HepG2 (cell line): ENCODE results near the gene ZNF620. TPM values are rescaled to one million over a fixed set of nuclear protein-coding genes. Genes with fewer than 3 reads are reported as not detected.

Experiments used
- AKAP8 ChIP-seq: sonication (generic); formaldehyde crosslinking; IDR thresholded peaks from 2 replicates; pipeline ENCODE4 v1.5.1; 2020; ENCODE audit warnings: mild to moderate bottlenecking, missing genetic modification reagents
- ARNT2 ChIP-seq: sonication (generic); formaldehyde crosslinking; IDR thresholded peaks from 2 replicates; pipeline ENCODE4 v1.8.0; 2022; ENCODE audit warnings: mild to moderate bottlenecking, low read depth, missing genetic modification reagents, moderate library complexity
- GZF1 ChIP-seq: sonication (generic); formaldehyde crosslinking; IDR thresholded peaks from 2 replicates; pipeline ENCODE4 v1.5.1; 2020; ENCODE audit warnings: mild to moderate bottlenecking, missing genetic modification reagents
- HES4 ChIP-seq: sonication (generic); formaldehyde crosslinking; IDR thresholded peaks from 2 replicates; pipeline ENCODE4 v1.9.0; 2021; ENCODE audit warnings: mild to moderate bottlenecking, missing genetic modification reagents, borderline replicate concordance
- HINFP ChIP-seq: sonication (generic); formaldehyde crosslinking; IDR thresholded peaks from 2 replicates; pipeline ENCODE4 v1.4.0; 2020; ENCODE audit warnings: low read depth, mild to moderate bottlenecking, missing genetic modification reagents
- ISX ChIP-seq: sonication (generic); formaldehyde crosslinking; conservative IDR thresholded peaks from 2 replicates; pipeline ENCODE4 v1.5.0; 2020; ENCODE audit warnings: missing genetic modification reagents
- MAFF ChIP-seq: IDR thresholded peaks from 2 replicates; pipeline ENCODE4 v1.6.1; 2011; ENCODE audit warnings: low read depth, low read length, improper control_type of control experiment
- RFXAP ChIP-seq: sonication (generic); formaldehyde crosslinking; IDR thresholded peaks from 2 replicates; pipeline ENCODE4 v1.4.0; 2020; ENCODE audit warnings: missing genetic modification reagents, borderline replicate concordance
- SMAD1 ChIP-seq: sonication (generic); formaldehyde crosslinking; IDR thresholded peaks from 2 replicates; pipeline ENCODE4 v1.4.0; 2020; ENCODE audit warnings: missing genetic modification reagents, low read depth, mild to moderate bottlenecking, borderline replicate concordance
- TAF1 ChIP-seq: sonication (generic); formaldehyde crosslinking; IDR thresholded peaks from 2 replicates; pipeline ENCODE4 v1.4.0; 2020; ENCODE audit warnings: missing genetic modification reagents
- ZNF17 ChIP-seq: sonication (generic); formaldehyde crosslinking; IDR thresholded peaks from 2 replicates; pipeline ENCODE4 v1.5.0; 2020; ENCODE audit warnings: mild to moderate bottlenecking, missing genetic modification reagents
- ZNF644 ChIP-seq: IDR thresholded peaks from 2 replicates; pipeline ENCODE4 v1.6.1; 2016; ENCODE audit warnings: low read depth
- polyA plus RNA-seq, 8 experiments: library from polyadenylated mRNA; depleted of rRNA in 3 of 8; stranded (reverse) in 7 of 8; unstranded in 1 of 8; fragments of >200 nt; fragmentation: Illumina TruSeq in 4 of 8; extraction: Trizol in 4 of 8; gene quantifications; 2 replicates each; pipeline versions ENCODE4 v1.2.1 to v1.2.3, GENCODE V29; 2011 to 2016; ENCODE audit warnings: low read depth in 4 of 8, missing spikeins in 1 of 8, mixed read lengths in 1 of 8; ENCODE audit not compliant: insufficient read depth in 1 of 8
- total RNA-seq, 5 experiments: library from RNA; depleted of rRNA; stranded (reverse); fragments of >200 nt; fragmentation: Illumina TruSeq; extraction: Trizol; gene quantifications; 2 replicates each; pipeline ENCODE4 v1.2.3, GENCODE V29; 2016; ENCODE audit warnings: low read depth in 1 of 5
- TF ChIP-seq, protein P1 (sequence below): sonication (generic); formaldehyde crosslinking; IDR thresholded peaks from 2 replicates; pipeline ENCODE4 v1.4.0; 2020; ENCODE audit warnings: missing genetic modification reagents, mild to moderate bottlenecking, borderline replicate concordance
- TF ChIP-seq, protein P2 (sequence below): sonication (generic); formaldehyde crosslinking; IDR thresholded peaks from 2 replicates; pipeline ENCODE4 v1.5.1; 2020; ENCODE audit warnings: mild to moderate bottlenecking, missing genetic modification reagents
- TF ChIP-seq, protein P3 (sequence below): sonication (generic); formaldehyde crosslinking; IDR thresholded peaks from 2 replicates; pipeline ENCODE4 v1.4.0; 2020; ENCODE audit warnings: missing genetic modification reagents

Gene ZNF620
- total and polyA plus RNA-seq, 2 of the 13 experiments (the other 11 are each of a cell fraction or from before 2014, with no cell fraction given) = 2.3 to 12.2 TPM

DNA sequence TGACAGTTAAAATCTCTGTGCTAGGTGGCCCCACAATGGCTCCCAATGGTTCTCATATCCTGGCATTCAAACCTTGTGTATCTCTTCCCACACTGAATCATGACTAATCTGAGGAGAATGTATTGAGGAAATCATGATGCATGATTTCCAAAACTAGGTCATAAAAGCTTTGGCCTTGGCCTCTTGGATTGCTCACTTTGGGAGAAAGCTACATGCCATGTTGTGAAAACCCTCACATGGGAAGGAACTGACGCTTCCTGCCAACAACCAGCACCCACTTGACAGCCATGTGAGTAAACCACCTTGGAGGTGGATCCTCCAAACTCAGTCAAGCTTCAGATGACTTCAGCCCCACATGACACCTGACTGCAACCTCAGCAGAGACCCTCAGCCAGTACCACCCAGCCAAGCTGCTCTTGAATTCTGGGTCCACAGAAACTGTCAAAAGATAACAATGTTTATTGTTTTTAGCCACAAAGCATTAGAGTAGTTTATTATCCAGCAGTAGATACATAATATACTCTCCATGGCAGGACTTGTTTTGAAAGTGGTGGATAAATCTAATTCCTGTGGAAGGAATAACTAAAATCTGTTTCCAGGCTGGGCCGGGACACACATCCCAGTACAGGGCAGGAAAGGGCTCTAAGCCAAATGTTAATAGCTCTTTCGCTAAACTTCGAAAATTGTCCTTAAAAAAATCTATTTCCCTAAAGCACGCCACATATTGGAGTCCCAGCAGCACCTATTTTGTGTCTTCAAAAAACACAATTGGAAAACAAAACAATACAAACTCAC, 1.0 kb upstream of the ZNF620 start (continued):
- TF ChIP-seq, protein P1, sequence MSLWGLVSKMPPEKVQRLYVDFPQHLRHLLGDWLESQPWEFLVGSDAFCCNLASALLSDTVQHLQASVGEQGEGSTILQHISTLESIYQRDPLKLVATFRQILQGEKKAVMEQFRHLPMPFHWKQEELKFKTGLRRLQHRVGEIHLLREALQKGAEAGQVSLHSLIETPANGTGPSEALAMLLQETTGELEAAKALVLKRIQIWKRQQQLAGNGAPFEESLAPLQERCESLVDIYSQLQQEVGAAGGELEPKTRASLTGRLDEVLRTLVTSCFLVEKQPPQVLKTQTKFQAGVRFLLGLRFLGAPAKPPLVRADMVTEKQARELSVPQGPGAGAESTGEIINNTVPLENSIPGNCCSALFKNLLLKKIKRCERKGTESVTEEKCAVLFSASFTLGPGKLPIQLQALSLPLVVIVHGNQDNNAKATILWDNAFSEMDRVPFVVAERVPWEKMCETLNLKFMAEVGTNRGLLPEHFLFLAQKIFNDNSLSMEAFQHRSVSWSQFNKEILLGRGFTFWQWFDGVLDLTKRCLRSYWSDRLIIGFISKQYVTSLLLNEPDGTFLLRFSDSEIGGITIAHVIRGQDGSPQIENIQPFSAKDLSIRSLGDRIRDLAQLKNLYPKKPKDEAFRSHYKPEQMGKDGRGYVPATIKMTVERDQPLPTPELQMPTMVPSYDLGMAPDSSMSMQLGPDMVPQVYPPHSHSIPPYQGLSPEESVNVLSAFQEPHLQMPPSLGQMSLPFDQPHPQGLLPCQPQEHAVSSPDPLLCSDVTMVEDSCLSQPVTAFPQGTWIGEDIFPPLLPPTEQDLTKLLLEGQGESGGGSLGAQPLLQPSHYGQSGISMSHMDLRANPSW (CRISPR knock-in tag) = no peak
- TF ChIP-seq TAF1 (CRISPR knock-in tag) (no peak), MAFF (no peak), GZF1 (CRISPR knock-in tag) (no peak), HES4 (CRISPR knock-in tag) (no peak), ZNF17 (CRISPR knock-in tag) (no peak), HINFP (CRISPR knock-in tag) (no peak), AKAP8 (no peak), ISX (no peak), SMAD1 (CRISPR knock-in tag) (no peak), ARNT2 (CRISPR knock-in tag) (no peak), ZNF644 (CRISPR knock-in tag) (peak; percentile 37; the same call in 1 of the 2 replicates), RFXAP (CRISPR knock-in tag) (no peak)
- TF ChIP-seq, protein P2, sequence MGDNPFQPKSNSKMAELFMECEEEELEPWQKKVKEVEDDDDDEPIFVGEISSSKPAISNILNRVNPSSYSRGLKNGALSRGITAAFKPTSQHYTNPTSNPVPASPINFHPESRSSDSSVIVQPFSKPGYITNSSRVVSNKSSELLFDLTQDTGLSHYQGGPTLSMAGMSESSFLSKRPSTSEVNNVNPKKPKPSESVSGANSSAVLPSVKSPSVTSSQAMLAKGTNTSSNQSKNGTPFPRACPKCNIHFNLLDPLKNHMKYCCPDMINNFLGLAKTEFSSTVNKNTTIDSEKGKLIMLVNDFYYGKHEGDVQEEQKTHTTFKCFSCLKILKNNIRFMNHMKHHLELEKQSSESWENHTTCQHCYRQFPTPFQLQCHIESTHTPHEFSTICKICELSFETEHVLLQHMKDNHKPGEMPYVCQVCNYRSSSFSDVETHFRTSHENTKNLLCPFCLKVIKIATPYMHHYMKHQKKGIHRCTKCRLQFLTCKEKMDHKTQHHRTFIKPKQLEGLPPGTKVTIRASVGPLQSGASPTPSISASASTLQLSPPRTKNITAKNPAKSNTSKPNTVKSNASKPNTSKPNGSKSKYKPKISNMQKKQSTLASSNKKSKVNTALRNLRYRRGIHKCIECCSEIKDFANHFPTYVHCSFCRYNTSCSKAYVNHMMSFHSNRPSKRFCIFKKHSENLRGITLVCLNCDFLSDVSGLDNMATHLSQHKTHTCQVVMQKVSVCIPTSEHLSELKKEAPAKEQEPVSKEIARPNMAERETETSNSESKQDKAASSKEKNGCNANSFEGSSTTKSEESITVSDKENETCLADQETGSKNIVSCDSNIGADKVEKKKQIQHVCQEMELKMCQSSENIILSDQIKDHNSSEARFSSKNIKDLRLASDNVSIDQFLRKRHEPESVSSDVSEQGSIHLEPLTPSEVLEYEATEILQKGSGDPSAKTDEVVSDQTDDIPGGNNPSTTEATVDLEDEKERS (CRISPR knock-in tag) = no peak
- TF ChIP-seq, protein P3, sequence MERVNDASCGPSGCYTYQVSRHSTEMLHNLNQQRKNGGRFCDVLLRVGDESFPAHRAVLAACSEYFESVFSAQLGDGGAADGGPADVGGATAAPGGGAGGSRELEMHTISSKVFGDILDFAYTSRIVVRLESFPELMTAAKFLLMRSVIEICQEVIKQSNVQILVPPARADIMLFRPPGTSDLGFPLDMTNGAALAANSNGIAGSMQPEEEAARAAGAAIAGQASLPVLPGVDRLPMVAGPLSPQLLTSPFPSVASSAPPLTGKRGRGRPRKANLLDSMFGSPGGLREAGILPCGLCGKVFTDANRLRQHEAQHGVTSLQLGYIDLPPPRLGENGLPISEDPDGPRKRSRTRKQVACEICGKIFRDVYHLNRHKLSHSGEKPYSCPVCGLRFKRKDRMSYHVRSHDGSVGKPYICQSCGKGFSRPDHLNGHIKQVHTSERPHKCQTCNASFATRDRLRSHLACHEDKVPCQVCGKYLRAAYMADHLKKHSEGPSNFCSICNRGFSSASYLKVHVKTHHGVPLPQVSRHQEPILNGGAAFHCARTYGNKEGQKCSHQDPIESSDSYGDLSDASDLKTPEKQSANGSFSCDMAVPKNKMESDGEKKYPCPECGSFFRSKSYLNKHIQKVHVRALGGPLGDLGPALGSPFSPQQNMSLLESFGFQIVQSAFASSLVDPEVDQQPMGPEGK (CRISPR knock-in tag) = no peak
